ENCODE data around the gene TRIM43B. TPM values are rescaled to one million over a fixed set of nuclear protein-coding genes. Genes with fewer than 3 reads are reported as not detected.
"Not testable (repeated sequence)": the region's sequence is repeated elsewhere in the genome, so short reads cannot be mapped to it uniquely, and the experiment has no call there.

TRIM43B gene
- total RNA-seq, 1 experiment from 2014 or later, result not detected

DNA sequence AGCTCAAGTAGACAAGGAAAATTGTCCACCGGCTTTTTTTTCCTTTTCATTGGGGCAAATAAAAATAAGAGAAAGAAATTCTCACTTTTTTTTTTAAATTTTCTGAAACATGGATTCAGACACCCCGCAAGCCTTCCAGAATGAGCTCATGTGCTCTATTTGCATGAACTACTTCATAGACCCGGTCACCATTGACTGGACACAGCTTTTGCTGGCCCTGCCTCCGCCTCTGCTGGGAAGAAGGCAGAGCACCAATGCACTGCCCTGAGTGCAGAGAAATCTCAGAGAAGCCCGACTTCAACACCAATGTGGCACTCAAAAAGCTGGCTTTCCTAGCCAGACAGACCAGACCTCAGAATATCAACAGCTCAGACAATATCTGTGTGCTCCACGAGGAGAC is 30.2 kb upstream of the TRIM43B start:
- Histone ChIP-seq H3K36me3 (ENCODE audit: control insufficient read depth in 1 of 2, insufficient read depth in 2 of 2, low read length in 2 of 2) (no peaks in the 10 kb centered on the region), H3K9me2 (ENCODE audit: insufficient read depth) (no peaks in the 10 kb centered on the region), H3K4me2 (ENCODE audit: low read length) (no peak overlapping the region), H3K9ac (ENCODE audit: low read length) (no peak overlapping the region), H2AFZ (ENCODE audit: low read depth, low read length, poor library complexity, severe bottlenecking) (no peak overlapping the region), H3K79me2 (ENCODE audit: insufficient read depth, low read length) (no peaks in the 10 kb centered on the region), H3K9me3 (ENCODE audit: control insufficient read depth in 1 of 2, insufficient read depth in 1 of 2, low read depth in 1 of 2, low read length in 2 of 2) (no peaks in the 10 kb centered on the region), H4K20me1 (ENCODE audit: insufficient read depth) (no peaks in the 10 kb centered on the region), H3K4me1 (ENCODE audit: control insufficient read depth in 1 of 2, insufficient read depth in 2 of 2, low read length in 2 of 2) (no peaks in the 10 kb centered on the region), H3K4me3 (replicated peaks in 1 of 2; ENCODE audit: low read depth in 1 of 2, low read length in 2 of 2) (no peak overlapping the region), H3K27me3 (ENCODE audit: insufficient read depth, low read length) (no peaks in the 10 kb centered on the region), H3K27ac (ENCODE audit: low read depth, low read length) (no peak overlapping the region)
- TF ChIP-seq JUND (IDR thresholded peaks at IDR 0.05) (no peak), SIN3A (IDR thresholded peaks at IDR 0.05; ENCODE audit: low read depth) (no peak), SP1 (IDR thresholded peaks at IDR 0.05; ENCODE audit: low read depth) (no peak), EGR1 (IDR thresholded peaks at IDR 0.05; ENCODE audit: low read depth) (no peak), ZNF274 (IDR thresholded peaks at IDR 0.05; ENCODE audit: low read depth, low read length) (no peak), RAD21 (IDR thresholded peaks at IDR 0.05; ENCODE audit: low read depth) (no peak), ZFX (IDR thresholded peaks at IDR 0.05) (no peak), EZH2phosphoT487 (IDR thresholded peaks at IDR 0.05; ENCODE audit: borderline replicate concordance) (no peak), EZH2 (IDR thresholded peaks at IDR 0.05) (no peak), CBX3 (IDR thresholded peaks at IDR 0.05; ENCODE audit: low read depth) (no peak), CTCF (IDR thresholded peaks at IDR 0.05 in 2 of 3, conservative IDR thresholded peaks at IDR 0.05 in 1 of 3; ENCODE audit: borderline replicate concordance in 1 of 3, insufficient read depth in 1 of 3, low read depth in 2 of 3, low read length in 2 of 3) (no peak), YY1 (IDR thresholded peaks at IDR 0.05; ENCODE audit: extremely low read depth, insufficient replicate concordance, low read depth, low read length) (no peak), POLR2AphosphoS5 (IDR thresholded peaks at IDR 0.05; ENCODE audit: low read depth, low read length) (no peak), ELF1 (IDR thresholded peaks at IDR 0.05; ENCODE audit: borderline replicate concordance, low read depth) (no peak)
- TF ChIP-seq, protein P1, sequence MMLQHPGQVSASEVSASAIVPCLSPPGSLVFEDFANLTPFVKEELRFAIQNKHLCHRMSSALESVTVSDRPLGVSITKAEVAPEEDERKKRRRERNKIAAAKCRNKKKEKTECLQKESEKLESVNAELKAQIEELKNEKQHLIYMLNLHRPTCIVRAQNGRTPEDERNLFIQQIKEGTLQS (IDR thresholded peaks at IDR 0.05), result no peak
- TF ChIP-seq, protein P2, sequence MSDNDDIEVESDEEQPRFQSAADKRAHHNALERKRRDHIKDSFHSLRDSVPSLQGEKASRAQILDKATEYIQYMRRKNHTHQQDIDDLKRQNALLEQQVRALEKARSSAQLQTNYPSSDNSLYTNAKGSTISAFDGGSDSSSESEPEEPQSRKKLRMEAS (IDR thresholded peaks at IDR 0.05), result no peak
- TF ChIP-seq, protein P3, sequence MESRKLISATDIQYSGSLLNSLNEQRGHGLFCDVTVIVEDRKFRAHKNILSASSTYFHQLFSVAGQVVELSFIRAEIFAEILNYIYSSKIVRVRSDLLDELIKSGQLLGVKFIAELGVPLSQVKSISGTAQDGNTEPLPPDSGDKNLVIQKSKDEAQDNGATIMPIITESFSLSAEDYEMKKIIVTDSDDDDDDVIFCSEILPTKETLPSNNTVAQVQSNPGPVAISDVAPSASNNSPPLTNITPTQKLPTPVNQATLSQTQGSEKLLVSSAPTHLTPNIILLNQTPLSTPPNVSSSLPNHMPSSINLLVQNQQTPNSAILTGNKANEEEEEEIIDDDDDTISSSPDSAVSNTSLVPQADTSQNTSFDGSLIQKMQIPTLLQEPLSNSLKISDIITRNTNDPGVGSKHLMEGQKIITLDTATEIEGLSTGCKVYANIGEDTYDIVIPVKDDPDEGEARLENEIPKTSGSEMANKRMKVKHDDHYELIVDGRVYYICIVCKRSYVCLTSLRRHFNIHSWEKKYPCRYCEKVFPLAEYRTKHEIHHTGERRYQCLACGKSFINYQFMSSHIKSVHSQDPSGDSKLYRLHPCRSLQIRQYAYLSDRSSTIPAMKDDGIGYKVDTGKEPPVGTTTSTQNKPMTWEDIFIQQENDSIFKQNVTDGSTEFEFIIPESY (IDR thresholded peaks at IDR 0.05; ENCODE audit: extremely low read depth, insufficient replicate concordance, low read length), result no peak
- no peak for ATAC-seq
- ChIA-PET CTCF (no interaction called here), RAD21 (ENCODE audit: low non-redundant PET in 1 of 2, low total read pairs in 2 of 2, uncharacterized antibody in 2 of 2, unreplicated experiment in 2 of 2) (no interaction called here), POLR2A (no interaction called here)
- DNase-seq (ENCODE audit: low read depth, low spot score), result no peak
- intact Hi-C loops (cut with micrococcal nuclease), result no loop called here
- BruUV-seq (replicated peaks), result no TSS peak

DNA sequence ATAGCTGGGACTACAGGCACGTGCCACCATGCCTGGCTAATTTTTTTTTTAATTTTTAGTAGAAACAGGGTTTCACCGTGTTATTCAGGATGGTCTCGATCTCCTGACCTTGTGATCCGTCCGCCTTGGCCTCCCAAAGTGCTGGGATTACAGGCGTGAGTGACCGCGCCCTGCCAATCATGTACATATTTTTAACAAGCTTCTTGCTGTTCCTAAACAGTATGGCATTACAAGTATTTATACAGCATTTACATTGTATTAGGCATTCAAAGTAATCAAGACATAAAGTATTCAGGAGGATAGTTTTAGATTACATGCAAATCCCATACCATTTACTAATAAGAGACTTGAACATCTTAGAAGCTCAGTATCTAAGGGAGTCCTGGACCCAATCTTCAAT is 29.7 kb upstream of the TRIM43B start:
- H3K4me3 ChIP-seq (replicated peaks in 1 of 2; ENCODE audit: low read depth in 1 of 2, low read length in 2 of 2); H3K27me3 ChIP-seq (ENCODE audit: insufficient read depth, low read length); H3K4me2 ChIP-seq (ENCODE audit: low read length); H3K9me3 ChIP-seq (ENCODE audit: control insufficient read depth in 1 of 2, insufficient read depth in 1 of 2, low read depth in 1 of 2, low read length in 2 of 2); DNase-seq (ENCODE audit: low read depth, low spot score); H4K20me1 ChIP-seq (ENCODE audit: insufficient read depth); CTCF ChIA-PET; POLR2A ChIA-PET; BruUV-seq (replicated peaks); ATAC-seq; H3K79me2 ChIP-seq (ENCODE audit: insufficient read depth, low read length); H3K27ac ChIP-seq (ENCODE audit: low read depth, low read length); H3K36me3 ChIP-seq (ENCODE audit: control insufficient read depth in 1 of 2, insufficient read depth in 2 of 2, low read length in 2 of 2); H2AFZ ChIP-seq (ENCODE audit: low read depth, low read length, poor library complexity, severe bottlenecking); intact Hi-C loops (cut with micrococcal nuclease); RAD21 ChIA-PET (ENCODE audit: low non-redundant PET in 1 of 2, low total read pairs in 2 of 2, uncharacterized antibody in 2 of 2, unreplicated experiment in 2 of 2); H3K9me2 ChIP-seq (ENCODE audit: insufficient read depth); H3K4me1 ChIP-seq (ENCODE audit: control insufficient read depth in 1 of 2, insufficient read depth in 2 of 2, low read length in 2 of 2); H3K9ac ChIP-seq (ENCODE audit: low read length): not testable (repeated sequence)

All from HCT116 (cell line).